A673 (cell line): ENCODE measurements around the gene BCL10. TPM values are rescaled to one million over a fixed set of nuclear protein-coding genes. Genes with fewer than 3 reads are reported as not detected.

Experiments used
- BruUV-seq: library from RNA; stranded (reverse); fragments of 400-500 nt; replicated peaks from 2 replicates; lab custom pipeline; 2021; lab: Mats Ljungman, UMichigan
- CTCF ChIA-PET: fragments of 300-600 bp; sonication (Branson Sonifier 250); formaldehyde crosslinking; loops from one replicate; lab custom pipeline; 2022; ENCODE audit warnings: antibody characterized with exemption; lab: Charles Lee
- POLR2A ChIA-PET: fragments of 300-600 bp; sonication (Branson Sonifier 250); formaldehyde crosslinking; loops from one replicate; lab custom pipeline; 2022; ENCODE audit warnings: antibody characterized with exemption; ENCODE audit not compliant: low non-redundant PET; lab: Charles Lee
- DNase-seq: peaks from one replicate; pipeline ENCODE4 v3.0.0-alpha.2; 2015; ENCODE audit warnings: low spot score
- H3K27ac ChIP-seq: fragments of 200-600 bp; sonication (generic); 2 replicates; pipeline ENCODE4 v1.5.1; 2016; ENCODE audit warnings: mixed run types, low read depth, mild to moderate bottlenecking, mixed read lengths, antibody characterized with exemption, low read length; ENCODE audit not compliant: poor library complexity, severe bottlenecking
- H3K27me3 ChIP-seq: fragments of 200-600 bp; sonication (generic); replicated peaks from 2 replicates; pipeline ENCODE4 v1.6.1; 2017; ENCODE audit warnings: mixed run types, low read depth, mild to moderate bottlenecking, mixed read lengths, antibody characterized with exemption, low read length; ENCODE audit not compliant: insufficient read depth, poor library complexity
- H3K36me3 ChIP-seq: fragments of 200-600 bp; sonication (generic); 2 replicates; pipeline ENCODE4 v1.6.1; 2016; ENCODE audit warnings: mixed run types, mild to moderate bottlenecking, mixed read lengths, antibody characterized with exemption, low read length; ENCODE audit not compliant: insufficient read depth, poor library complexity, severe bottlenecking
- H3K4me1 ChIP-seq: fragments of 200-600 bp; sonication (generic); 2 replicates; pipeline ENCODE4 v1.6.1; 2017; ENCODE audit warnings: mixed run types, mild to moderate bottlenecking, mixed read lengths, antibody characterized with exemption, low read length; ENCODE audit not compliant: insufficient read depth, poor library complexity, severe bottlenecking
- H3K4me3 ChIP-seq: fragments of 200-600 bp; sonication (generic); 2 replicates; pipeline ENCODE4 v1.5.1; 2016; ENCODE audit warnings: low read depth, mixed run types, mild to moderate bottlenecking, mixed read lengths, low read length; ENCODE audit not compliant: poor library complexity, severe bottlenecking
- H3K9me3 ChIP-seq: fragments of 200-600 bp; sonication (generic); 2 replicates; pipeline ENCODE4 v1.6.1; 2016; ENCODE audit warnings: mixed run types, low read depth, mild to moderate bottlenecking, mixed read lengths, antibody characterized with exemption, low read length; ENCODE audit not compliant: poor library complexity, severe bottlenecking
- EZH2 ChIP-seq: fragments of 200-600 bp; sonication (generic); IDR thresholded peaks from 2 replicates; pipeline ENCODE4 v1.6.1; 2017; ENCODE audit warnings: borderline replicate concordance, low read depth, mild to moderate bottlenecking, mixed read lengths, antibody characterized with exemption, low read length; ENCODE audit not compliant: poor library complexity, severe bottlenecking
- intact Hi-C: fragments of 100-400 bp; cut with micrococcal nuclease; formaldehyde crosslinking; loops from one replicate; pipeline ENCODE4 v1.10.0; 2022; ENCODE audit not compliant: unreplicated experiment
- total RNA-seq: library from RNA; stranded (reverse); gene quantifications from 2 replicates; pipeline ENCODE4 v1.2.3, GENCODE V29; 2021
- TF ChIP-seq, protein P1 (sequence below): fragments of 300-800, 200-600 bp; sonication (generic); conservative IDR thresholded peaks from 2 replicates; pipeline ENCODE4 v1.5.1; 2017; ENCODE audit warnings: low read depth, mild to moderate bottlenecking, antibody characterized with exemption, low read length, moderate library complexity, mixed read lengths

Gene BCL10
- total RNA-seq, 1 experiment from 2014 or later, result 20.9 TPM

DNA sequence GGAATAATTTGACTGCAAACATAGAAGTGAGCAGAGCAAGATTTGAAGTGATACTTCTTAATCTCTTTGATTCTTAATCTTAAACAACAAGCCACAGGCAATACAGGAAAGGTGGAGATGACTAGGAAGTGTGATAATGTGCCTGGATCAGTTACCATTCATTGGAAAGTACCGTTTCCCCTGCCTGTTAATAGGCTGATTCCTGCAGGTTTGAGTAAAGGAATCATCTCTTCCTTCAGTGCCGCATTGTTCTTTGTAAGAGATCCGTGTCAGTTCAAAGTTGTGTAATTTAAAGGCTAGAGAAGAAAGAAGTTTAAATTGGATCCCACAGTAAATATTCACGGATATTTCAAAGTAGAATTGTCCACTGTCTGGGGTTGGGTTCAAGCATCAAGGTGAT is 43.5 kb upstream of the BCL10 start:
- Histone ChIP-seq H3K4me3 (no peak overlapping the region), H3K36me3 (no peaks in the 10 kb centered on the region), H3K27ac (no peak overlapping the region), H3K9me3 (no peaks in the 10 kb centered on the region), H3K27me3 (no peaks in the 10 kb centered on the region), H3K4me1 (peaks cover 50% of the 10 kb centered on the region)
- BruUV-seq, result no TSS peak
- ChIA-PET CTCF (no interaction called here), POLR2A (no interaction called here)
- TF ChIP-seq, protein P1, sequence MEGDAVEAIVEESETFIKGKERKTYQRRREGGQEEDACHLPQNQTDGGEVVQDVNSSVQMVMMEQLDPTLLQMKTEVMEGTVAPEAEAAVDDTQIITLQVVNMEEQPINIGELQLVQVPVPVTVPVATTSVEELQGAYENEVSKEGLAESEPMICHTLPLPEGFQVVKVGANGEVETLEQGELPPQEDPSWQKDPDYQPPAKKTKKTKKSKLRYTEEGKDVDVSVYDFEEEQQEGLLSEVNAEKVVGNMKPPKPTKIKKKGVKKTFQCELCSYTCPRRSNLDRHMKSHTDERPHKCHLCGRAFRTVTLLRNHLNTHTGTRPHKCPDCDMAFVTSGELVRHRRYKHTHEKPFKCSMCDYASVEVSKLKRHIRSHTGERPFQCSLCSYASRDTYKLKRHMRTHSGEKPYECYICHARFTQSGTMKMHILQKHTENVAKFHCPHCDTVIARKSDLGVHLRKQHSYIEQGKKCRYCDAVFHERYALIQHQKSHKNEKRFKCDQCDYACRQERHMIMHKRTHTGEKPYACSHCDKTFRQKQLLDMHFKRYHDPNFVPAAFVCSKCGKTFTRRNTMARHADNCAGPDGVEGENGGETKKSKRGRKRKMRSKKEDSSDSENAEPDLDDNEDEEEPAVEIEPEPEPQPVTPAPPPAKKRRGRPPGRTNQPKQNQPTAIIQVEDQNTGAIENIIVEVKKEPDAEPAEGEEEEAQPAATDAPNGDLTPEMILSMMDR, result no peak
- TF ChIP-seq EZH2, result no peak
- no peak for DNase-seq
- intact Hi-C loops, result no loop called here

DNA sequence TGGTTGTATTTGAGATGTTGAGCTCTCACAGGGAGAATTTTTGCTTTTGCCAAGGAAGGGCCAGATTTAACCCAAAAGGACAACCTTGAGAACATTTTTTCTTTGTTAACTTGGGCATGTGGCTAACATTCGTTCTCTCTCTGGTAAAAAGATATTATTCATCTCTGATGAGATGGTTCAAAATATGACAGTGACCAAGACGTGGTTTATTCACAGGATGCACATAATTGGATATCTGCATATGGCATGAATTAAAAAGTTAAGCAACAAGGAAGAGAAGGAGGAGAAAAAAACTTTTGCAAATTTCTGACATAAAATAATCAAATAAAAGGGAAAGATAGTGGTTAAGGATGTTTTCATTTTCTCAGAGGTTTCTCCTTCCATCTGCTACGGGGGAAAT is 43.1 kb upstream of the BCL10 start:
- no peaks in the 10 kb centered on the region for H3K36me3 ChIP-seq
- CTCF ChIA-PET, result no interaction called here
- intact Hi-C loops, result no loop called here
- TF ChIP-seq, protein P1, result no peak
- no peak for TF ChIP-seq EZH2
- peaks cover 48% of the 10 kb centered on the region for H3K4me1 ChIP-seq
- no peaks in the 10 kb centered on the region for H3K27me3 ChIP-seq
- H3K27ac ChIP-seq, result no peak overlapping the region
- POLR2A ChIA-PET, result no interaction called here
- no peak for DNase-seq
- H3K9me3 ChIP-seq, result no peaks in the 10 kb centered on the region
- no TSS peak for BruUV-seq
- no peak overlapping the region for H3K4me3 ChIP-seq

DNA sequence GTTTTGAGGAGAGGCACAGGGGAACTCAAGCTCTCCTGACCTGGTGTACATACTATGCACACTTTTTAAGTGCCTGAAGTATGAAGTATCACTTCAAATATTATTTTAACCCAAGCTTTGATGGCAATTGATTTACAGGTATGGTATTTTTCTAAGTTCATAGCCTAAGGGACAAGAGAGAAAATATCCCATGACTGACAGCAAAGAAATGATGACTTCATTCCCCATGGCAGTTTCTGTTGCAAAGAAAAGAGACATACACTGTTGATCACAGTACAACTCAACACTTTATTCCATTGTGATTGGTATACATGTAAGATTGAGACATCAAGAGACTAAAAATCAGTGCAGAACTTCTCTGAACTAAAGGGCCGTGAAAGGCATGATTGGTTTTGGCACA is 41.8 kb upstream of the BCL10 start:
- no peaks in the 10 kb centered on the region for H3K27me3 ChIP-seq
- ChIA-PET POLR2A (no interaction called here), CTCF (no interaction called here)
- no TSS peak for BruUV-seq
- H3K4me3 ChIP-seq, result no peak overlapping the region
- DNase-seq, result no peak
- H3K9me3 ChIP-seq, result no peaks in the 10 kb centered on the region
- H3K36me3 ChIP-seq, result no peaks in the 10 kb centered on the region
- intact Hi-C loops, result no loop called here
- H3K27ac ChIP-seq, result no peak overlapping the region
- H3K4me1 ChIP-seq, result peaks cover 48% of the 10 kb centered on the region
- TF ChIP-seq, protein P1, result no peak
- TF ChIP-seq EZH2, result no peak
